ENCODE measurements around the gene ADGRL2.

ADGRL2 gene

DNA sequence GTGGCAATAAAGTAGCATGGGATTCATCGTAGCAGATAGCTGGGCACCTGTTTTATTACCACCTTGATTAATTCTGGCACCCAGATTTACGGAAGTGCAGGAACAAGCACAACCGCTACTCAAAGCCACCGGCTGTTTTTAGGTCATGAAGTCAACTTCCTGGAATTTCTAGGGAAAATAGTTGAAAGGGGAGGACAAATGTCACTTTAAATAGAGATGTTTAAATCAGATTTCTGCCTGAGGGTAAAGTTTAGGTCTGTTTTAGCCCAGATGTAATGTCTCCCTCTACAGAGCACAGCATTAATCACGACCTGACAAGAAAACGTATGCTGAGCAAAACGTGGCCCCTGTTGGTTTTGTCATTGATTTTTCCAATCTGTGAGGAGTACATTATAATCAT lies 8.0 kb downstream of the ADGRL2 start:
- DNase-seq: no peak

GRCh38 chr1:81809808-81810207 lies 9.1 kb downstream of the ADGRL2 start:
- DNase-seq: no peak

- DNase-seq: no peak
Measured at GRCh38 chr1:81811757-81812371, 11.1 kb downstream of the ADGRL2 start.

GRCh38 chr1:81812712-81813111 lies 12.0 kb downstream of the ADGRL2 start:
- no peak for DNase-seq

- DNase-seq: no peak
Measured at GRCh38 chr1:81813691-81814090, 13.0 kb downstream of the ADGRL2 start.

- DNase-seq: no peak
Measured at GRCh38 chr1:81819613-81820012, 18.9 kb downstream of the ADGRL2 start.

GRCh38 chr1:81820765-81821164 lies 20.0 kb downstream of the ADGRL2 start:
- no peak for DNase-seq

DNA sequence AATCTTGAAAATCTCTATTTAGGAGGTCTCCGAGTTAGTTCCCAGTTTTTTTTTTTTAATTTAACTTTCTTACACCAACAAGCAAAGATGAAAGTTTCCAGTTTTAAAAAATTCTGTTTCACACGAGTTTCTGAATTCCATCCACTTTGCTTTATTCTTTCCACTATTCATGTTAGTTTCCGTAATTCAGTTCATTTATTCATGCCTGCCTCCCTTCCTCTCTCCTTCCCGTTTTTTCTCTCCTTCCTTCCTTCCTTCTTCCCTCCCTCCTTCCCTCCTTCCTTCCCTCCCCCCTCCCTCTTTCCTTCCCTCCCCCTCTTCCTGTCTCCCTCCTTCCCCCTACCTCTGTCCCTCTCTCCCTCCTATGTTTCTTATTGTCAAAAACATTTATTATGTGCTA lies 22.3 kb downstream of the ADGRL2 start:
- no peak for DNase-seq

GRCh38 chr1:81824759-81825158 lies 24.0 kb downstream of the ADGRL2 start:
- DNase-seq: no peak

GRCh38 chr1:81827942-81828341 lies 27.2 kb downstream of the ADGRL2 start:
- no peak for DNase-seq

DNA sequence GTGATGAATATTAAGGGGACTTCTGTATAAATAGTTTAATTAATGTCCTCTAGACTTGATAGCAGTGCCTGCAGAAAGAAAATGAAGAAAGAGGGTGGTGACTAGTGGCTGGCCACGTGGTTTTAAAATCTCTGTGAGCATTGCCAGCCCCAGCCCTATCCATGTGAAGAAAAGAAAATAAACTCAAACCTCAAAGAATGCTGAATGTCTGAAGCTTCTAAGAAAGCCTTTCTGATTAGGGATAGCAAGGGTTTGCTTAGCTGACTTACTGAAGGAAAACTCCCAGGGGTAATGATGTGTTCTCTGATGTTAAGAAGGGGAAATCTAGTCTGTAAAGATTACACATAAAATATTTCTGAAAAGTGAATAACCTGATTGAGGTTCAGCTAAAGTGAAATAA lies 31.8 kb downstream of the ADGRL2 start:
- DNase-seq: no peak

- DNase-seq: no peak
Measured at GRCh38 chr1:81833722-81834121, 33.0 kb downstream of the ADGRL2 start.

- DNase-seq: no peak
Measured at GRCh38 chr1:81834268-81834667, 33.5 kb downstream of the ADGRL2 start.

- no peak for DNase-seq
Measured at GRCh38 chr1:81834921-81835698, 34.4 kb downstream of the ADGRL2 start.

DNA sequence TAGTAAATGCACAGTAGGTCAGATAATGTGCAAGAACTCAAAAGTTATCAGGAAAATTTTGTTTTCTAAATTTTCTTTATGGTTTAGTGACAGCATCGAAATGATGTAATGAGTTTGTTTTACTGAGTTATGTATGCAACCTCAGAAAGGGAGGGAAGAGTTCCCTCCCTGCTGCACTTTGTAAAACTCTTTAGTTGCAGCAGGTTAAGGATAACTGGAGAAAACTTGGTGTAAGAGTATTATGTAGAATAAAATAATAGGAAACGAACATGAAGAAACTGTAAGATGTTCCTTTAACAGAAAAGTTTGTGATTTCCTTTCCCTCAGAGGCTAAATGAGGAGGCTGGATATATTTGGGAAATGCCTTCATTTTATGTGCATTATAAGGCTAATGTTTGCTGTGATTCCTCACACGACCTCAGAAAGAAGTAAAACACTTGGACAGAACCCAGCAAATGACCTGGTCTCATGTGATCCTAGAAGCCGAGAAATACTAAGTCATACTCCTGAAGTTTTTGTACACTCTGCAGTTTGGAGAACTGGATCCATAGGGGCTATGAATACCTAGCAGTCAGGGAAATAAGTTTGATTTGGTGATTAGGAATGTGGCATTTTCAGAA lies 35.4 kb downstream of the ADGRL2 start:
- no peak for DNase-seq

DNA sequence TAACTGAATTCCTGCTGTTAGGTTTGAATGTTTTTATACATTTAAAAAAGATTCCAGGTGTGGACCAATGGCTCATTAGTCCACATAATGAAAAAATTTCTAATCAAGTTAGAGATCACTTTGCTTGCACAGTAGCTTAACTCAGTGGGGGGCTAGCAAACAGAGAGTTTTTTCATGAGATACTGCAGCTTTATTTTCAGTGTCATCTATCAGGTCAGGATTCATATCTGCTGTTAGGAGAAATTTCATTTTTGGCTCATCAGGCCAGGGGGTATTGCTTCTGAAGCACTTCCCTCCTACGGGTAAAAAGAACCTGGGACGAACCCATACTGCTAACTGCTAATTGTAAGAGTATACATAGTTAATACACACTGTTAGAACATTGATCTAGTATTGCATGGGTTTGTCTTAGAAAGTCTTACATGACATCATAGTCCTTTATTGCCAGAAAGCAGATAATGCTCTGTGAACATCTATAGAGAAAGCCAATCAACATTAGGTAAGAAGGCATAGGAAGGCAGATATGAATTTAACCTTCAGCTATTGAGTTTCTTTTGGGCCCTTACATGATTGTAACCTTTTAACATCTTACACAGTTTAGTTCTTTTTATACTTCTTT lies 38.0 kb downstream of the ADGRL2 start:
- DNase-seq: no peak

GRCh38 chr1:81840805-81841204 lies 40.1 kb downstream of the ADGRL2 start:
- no peak for DNase-seq

DNA sequence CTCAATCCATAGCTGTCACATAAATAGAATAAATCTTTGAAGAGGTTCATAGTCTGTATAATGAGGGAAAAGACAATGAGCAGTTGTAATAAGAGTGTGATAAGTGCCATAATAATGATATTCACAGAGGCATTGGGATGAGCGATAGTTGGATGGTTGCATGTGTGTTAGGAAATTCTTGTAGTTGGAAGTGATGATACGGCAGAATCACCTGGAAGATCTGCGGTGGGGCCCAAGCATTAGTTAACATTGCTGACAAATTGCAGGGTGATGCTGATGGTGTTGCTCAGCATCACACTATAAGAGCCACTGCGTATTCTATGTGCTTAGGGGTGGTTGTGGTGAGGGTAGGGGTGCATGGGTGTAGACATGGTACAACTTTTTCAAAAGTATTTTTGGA lies 41.1 kb downstream of the ADGRL2 start:
- DNase-seq: no peak

GRCh38 chr1:81844477-81844876 lies 43.7 kb downstream of the ADGRL2 start:
- DNase-seq: no peak

GRCh38 chr1:81846630-81847029 lies 45.9 kb downstream of the ADGRL2 start:
- no peak for DNase-seq

- DNase-seq: no peak
Measured at GRCh38 chr1:81847063-81847462, 46.3 kb downstream of the ADGRL2 start.

DNA sequence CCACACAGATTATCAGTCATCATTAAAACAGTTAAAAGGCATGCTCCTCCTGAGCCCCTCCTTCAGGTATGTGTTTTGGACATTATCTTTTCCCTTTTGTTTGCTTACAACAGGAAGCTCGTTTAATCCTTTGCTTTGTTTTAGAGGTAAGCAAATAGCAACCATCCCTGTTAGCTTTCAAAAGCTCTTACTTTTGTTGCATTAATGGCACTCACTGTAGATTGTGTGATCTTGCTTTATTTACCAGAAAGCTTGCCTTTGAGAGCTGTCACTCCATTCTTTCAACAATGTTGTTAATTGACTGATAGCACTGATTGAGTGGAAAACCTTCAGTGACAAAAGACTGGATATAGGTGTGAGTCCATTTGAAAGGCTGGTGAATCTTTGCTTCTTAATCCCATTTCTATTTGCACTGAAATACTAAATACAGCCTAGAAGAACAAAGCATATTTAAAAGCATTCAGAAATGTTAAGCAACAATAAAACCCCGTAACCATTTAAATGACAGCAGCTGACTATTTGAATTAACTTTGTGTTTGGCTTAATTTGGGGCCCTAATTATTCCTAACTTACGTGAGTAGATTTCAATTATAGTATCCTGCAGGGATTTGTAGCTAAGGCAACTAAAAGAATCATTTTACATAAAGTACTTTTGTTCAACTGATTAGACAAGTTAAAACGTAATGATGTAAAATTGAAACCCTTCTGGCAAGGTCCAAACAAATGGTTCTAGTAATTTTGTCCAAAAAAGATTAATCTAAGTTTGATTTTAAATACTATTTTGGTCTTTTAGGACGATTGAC lies 48.3 kb downstream of the ADGRL2 start:
- DNase-seq: no peak

DNA sequence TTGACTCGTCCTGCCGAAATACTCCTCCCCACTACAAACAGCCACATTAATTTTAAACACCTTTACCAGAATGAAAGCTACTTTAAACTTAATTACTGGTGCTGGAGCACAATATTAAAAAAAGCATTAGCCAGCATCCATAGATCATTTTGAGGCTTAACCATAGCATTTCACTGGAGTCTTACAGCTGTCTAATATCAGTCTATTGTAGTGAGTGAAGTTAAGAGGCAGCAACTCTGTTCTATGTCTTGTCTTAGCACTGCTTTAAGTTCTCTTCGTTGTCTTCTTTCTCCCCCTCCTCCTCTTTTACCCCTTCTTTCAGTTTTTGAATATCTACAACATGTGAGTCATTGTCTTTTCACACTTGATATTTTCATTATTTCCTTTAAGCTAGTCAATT lies 49.3 kb downstream of the ADGRL2 start:
- DNase-seq: no peak
